Stimulated activated CD8-positive, alpha-beta memory T cell treated with anti-CD3 and anti-CD28 coated beads, Interleukin-4, amount 100 ng/mL, for 4 hours (primary cell): ENCODE results near the gene GKAP1.
"Not testable (repeated sequence)": the region's sequence is repeated elsewhere in the genome, so short reads cannot be mapped to it uniquely, and the experiment has no call there.

Experiments
- DNase-seq, 2 donors: peaks; one replicate each; pipeline ENCODE4 v3.0.0-alpha.2; 2020; ENCODE audit warnings: low read depth in 2 of 2, low spot score in 1 of 2

Gene GKAP1

GRCh38 chr9:83733739-83734138 is 83.8 kb downstream of the GKAP1 start:
- DNase-seq = no peak

GRCh38 chr9:83728591-83729368 is 88.8 kb downstream of the GKAP1 start:
- not testable (repeated sequence) for DNase-seq

GRCh38 chr9:83724436-83724835 is 93.1 kb downstream of the GKAP1 start:
- DNase-seq = no peak

GRCh38 chr9:83722726-83723495 is 94.7 kb downstream of the GKAP1 start:
- no peak for DNase-seq

GRCh38 chr9:83721509-83721908 is 96.1 kb downstream of the GKAP1 start:
- DNase-seq = no peak

GRCh38 chr9:83715794-83716193 is 101.8 kb downstream of the GKAP1 start:
- DNase-seq = no peak

- no peak for DNase-seq
Observed at GRCh38 chr9:83715221-83715620, 102.3 kb downstream of the GKAP1 start.

- DNase-seq = no peak
Observed at GRCh38 chr9:83714329-83714728, 103.2 kb downstream of the GKAP1 start.

GRCh38 chr9:83708515-83709158 is 108.9 kb downstream of the GKAP1 start:
- peak; percentile 20 to 40 for DNase-seq

GRCh38 chr9:83707768-83708514 is 109.6 kb downstream of the GKAP1 start, which contains the start of gene UBQLN1:
TSS of gene UBQLN1 (minus strand) at chr9:83707958. CDS start at chr9:83707679, 279 bp downstream.
- DNase-seq = peak; percentile 78 to 80

- DNase-seq = peak in 1 of 2 donors; percentile 37
Observed at GRCh38 chr9:83707518-83707767, 110.1 kb downstream of the GKAP1 start.

- DNase-seq = peak; percentile 47 to 56
Observed at GRCh38 chr9:83706676-83707517, 110.7 kb downstream of the GKAP1 start.

- not testable (repeated sequence) for DNase-seq
Observed at GRCh38 chr9:83705219-83705651, 112.3 kb downstream of the GKAP1 start.

GRCh38 chr9:83701769-83702168 is 115.8 kb downstream of the GKAP1 start:
- DNase-seq = no peak

- no peak for DNase-seq
Observed at GRCh38 chr9:83701286-83701685, 116.3 kb downstream of the GKAP1 start.

- no peak for DNase-seq
Observed at GRCh38 chr9:83699615-83700014, 118.0 kb downstream of the GKAP1 start.

GRCh38 chr9:83698976-83699585 is 118.5 kb downstream of the GKAP1 start:
- no peak for DNase-seq

- no peak for DNase-seq
Observed at GRCh38 chr9:83691492-83691891, 126.1 kb downstream of the GKAP1 start.
